NT2/D1 (cell line): Measurements from ENCODE around the gene ULK1.

Experiments used
- SUZ12 ChIP-seq: IDR thresholded peaks from 2 replicates; pipeline ENCODE4 v1.6.1; 2011; ENCODE audit not compliant: insufficient read length, insufficient read depth; ENCODE audit errors: extremely low read depth
- YY1 ChIP-seq: IDR thresholded peaks from 2 replicates; pipeline ENCODE4 v1.6.1; 2011; ENCODE audit not compliant: insufficient read length, insufficient read depth
- ZNF274 ChIP-seq: IDR thresholded peaks from 2 replicates; pipeline ENCODE4 v1.6.1; 2011; ENCODE audit warnings: mild to moderate bottlenecking, low read depth, low read length

GRCh38 chr12:131910302-131911027, 16.0 kb downstream of the ULK1 start:
- TF ChIP-seq ZNF274: no peak
- TF ChIP-seq SUZ12: no peak
- TF ChIP-seq YY1: no peak
